ENCODE results near the gene TRPV6. TPM values are rescaled to one million over a fixed set of nuclear protein-coding genes. Genes with fewer than 3 reads are reported as not detected.

TRPV6 gene
- total RNA-seq, 1 donor from 2014 or later: not detected

- intact Hi-C loops (cut with micrococcal nuclease): no loop called here
- H3K27me3 Mint-ChIP-seq (ENCODE audit: insufficient read depth): peaks cover 7% of the 10 kb centered on the region
- no peaks in the 10 kb centered on the region for H3K9me3 Mint-ChIP-seq
- no peak overlapping the region for H3K27ac Mint-ChIP-seq
- no peak overlapping the region for H3K4me3 Mint-ChIP-seq
- no peaks in the 10 kb centered on the region for H3K4me1 Mint-ChIP-seq (ENCODE audit: low read depth)
- no peak for DNase-seq (ENCODE audit: low spot score)
- H3K36me3 Mint-ChIP-seq (ENCODE audit: low read depth): no peaks in the 10 kb centered on the region
These were observed 16.1 kb upstream of the TRPV6 start for GRCh38 chr7:142901426-142902259.

DNA sequence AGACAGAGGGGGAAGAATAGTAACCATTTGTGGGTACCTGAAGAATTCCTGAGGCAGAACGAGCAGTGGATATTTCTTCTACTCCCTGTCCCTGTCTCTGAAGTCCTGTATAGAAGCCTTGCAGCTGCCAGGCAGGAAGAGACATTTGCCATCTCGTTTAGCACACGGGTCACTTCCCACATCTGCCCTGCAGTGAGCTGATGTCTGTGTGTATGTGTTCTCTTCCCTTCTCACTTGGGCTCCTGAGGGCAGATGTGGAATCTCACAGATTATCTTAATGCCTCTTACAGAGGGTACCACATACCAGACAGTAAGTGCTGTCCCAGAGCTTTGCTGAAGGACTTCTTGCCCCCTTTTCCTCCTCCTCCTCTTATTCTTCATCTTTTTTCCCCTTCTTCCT, 14.1 kb upstream of the TRPV6 start:
- Mint-ChIP-seq H3K9me3 (no peaks in the 10 kb centered on the region), H3K4me3 (no peak overlapping the region), H3K27me3 (ENCODE audit: insufficient read depth) (peaks cover 7% of the 10 kb centered on the region), H3K36me3 (ENCODE audit: low read depth) (no peaks in the 10 kb centered on the region), H3K4me1 (ENCODE audit: low read depth) (no peaks in the 10 kb centered on the region), H3K27ac (no peak overlapping the region)
- intact Hi-C loops (cut with micrococcal nuclease): no loop called here
- no peak for DNase-seq (ENCODE audit: low spot score)

- Mint-ChIP-seq H3K4me3 (no peak overlapping the region), H3K4me1 (ENCODE audit: low read depth) (no peaks in the 10 kb centered on the region), H3K9me3 (no peaks in the 10 kb centered on the region), H3K27ac (no peak overlapping the region), H3K27me3 (ENCODE audit: insufficient read depth) (peaks cover 8% of the 10 kb centered on the region), H3K36me3 (ENCODE audit: low read depth) (no peaks in the 10 kb centered on the region)
- intact Hi-C loops (cut with micrococcal nuclease): no loop called here
- DNase-seq (ENCODE audit: low spot score): no peak
These were observed 13.0 kb upstream of the TRPV6 start for GRCh38 chr7:142898377-142899170.

DNA sequence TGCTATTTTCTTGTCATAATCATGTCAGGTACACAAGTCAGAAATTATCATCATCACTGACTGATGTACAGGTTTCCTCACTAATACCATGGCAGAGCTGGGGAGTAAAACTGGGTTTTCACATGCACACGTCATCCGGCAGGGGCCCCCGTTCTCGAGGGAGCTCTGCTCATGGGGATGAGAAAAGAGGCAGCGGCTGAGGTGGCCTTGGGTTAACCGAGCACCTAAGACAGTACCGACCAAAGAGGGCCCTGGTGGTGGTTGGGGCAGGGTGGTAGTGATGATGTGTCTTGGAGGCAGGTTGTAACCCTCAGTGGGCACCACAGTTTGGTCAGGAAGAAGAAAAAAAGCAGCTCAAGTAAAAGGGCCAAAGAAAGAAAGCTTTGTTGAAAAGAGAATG, 12.1 kb upstream of the TRPV6 start:
- intact Hi-C loops (cut with micrococcal nuclease): no loop called here
- no peaks in the 10 kb centered on the region for H3K36me3 Mint-ChIP-seq (ENCODE audit: low read depth)
- H3K4me1 Mint-ChIP-seq (ENCODE audit: low read depth): no peaks in the 10 kb centered on the region
- H3K9me3 Mint-ChIP-seq: no peaks in the 10 kb centered on the region
- no peak for DNase-seq (ENCODE audit: low spot score)
- peaks cover 8% of the 10 kb centered on the region for H3K27me3 Mint-ChIP-seq (ENCODE audit: insufficient read depth)
- H3K27ac Mint-ChIP-seq: no peak overlapping the region
- H3K4me3 Mint-ChIP-seq: no peak overlapping the region

DNA sequence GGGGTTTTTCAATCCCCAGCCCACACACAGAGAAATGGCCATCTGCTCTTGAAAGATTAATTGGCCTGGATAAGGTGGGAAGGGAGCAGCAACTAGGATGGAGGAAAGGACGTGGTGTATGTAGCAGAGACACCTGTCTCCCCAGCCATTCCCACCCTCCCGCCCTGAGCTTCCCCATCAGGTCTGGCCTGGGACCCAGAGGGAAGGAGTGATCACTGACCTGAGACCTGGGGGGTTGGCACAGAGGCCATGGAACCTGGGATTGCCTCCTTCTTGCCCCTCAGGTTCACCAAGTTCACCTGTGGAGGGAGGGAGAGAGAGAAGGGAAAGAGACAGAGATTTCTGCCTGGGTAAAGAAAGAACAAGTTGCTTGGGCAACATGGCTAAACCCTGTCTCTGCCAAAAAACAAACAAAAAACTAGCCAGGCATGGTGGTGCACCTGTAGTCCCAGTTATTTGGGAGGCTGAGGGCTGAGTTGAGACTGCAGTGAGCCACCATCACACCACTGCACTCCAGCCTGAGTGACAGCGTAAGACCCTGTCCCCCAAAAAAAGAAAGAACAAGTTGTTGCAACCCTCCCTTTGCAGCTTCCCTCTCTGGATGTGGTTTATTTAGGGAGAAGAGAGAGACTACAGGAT, 11.3 kb upstream of the TRPV6 start:
- no peak overlapping the region for H3K27ac Mint-ChIP-seq
- no peaks in the 10 kb centered on the region for H3K4me1 Mint-ChIP-seq (ENCODE audit: low read depth)
- peaks cover 8% of the 10 kb centered on the region for H3K27me3 Mint-ChIP-seq (ENCODE audit: insufficient read depth)
- intact Hi-C loops (cut with micrococcal nuclease): no loop called here
- no peak for DNase-seq (ENCODE audit: low spot score)
- H3K4me3 Mint-ChIP-seq: no peak overlapping the region
- H3K9me3 Mint-ChIP-seq: no peaks in the 10 kb centered on the region
- no peaks in the 10 kb centered on the region for H3K36me3 Mint-ChIP-seq (ENCODE audit: low read depth)

- Mint-ChIP-seq H3K27me3 (ENCODE audit: insufficient read depth) (peaks cover 8% of the 10 kb centered on the region), H3K9me3 (no peaks in the 10 kb centered on the region), H3K36me3 (ENCODE audit: low read depth) (no peaks in the 10 kb centered on the region), H3K27ac (no peak overlapping the region), H3K4me1 (ENCODE audit: low read depth) (no peaks in the 10 kb centered on the region), H3K4me3 (no peak overlapping the region)
- intact Hi-C loops (cut with micrococcal nuclease): no loop called here
- no peak for DNase-seq (ENCODE audit: low spot score)
These were observed 10.6 kb upstream of the TRPV6 start for GRCh38 chr7:142896151-142896550.

DNA sequence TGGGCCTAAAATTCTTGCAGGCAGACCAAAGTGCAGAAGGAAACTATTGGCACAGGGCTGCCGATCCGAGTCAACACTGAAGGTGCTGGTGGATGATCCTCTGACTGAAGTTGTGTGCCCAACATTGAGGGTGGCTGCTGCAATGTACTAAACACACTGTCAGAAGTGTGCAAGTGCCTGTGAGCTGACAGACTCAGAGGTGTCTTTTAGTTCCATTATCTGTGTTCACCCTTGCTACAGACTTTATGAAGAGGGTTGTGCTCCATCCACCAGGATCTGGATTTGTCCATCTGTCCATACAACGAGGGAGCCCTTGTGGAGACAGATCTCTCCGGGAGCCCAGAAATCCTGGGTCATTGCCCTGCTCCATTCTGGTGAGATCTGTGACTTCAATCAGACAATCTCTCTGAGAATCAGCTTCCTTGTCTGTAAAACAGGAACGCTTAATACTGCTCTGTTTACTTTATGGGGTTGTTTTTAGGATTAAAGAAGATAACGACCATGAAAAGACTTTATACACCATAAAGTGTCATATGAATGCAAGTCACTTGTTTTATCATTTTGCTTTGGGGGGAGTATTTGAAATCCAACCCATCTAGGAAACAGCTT, 9.5 kb upstream of the TRPV6 start:
- H3K4me1 Mint-ChIP-seq (ENCODE audit: low read depth): no peaks in the 10 kb centered on the region
- intact Hi-C loops (cut with micrococcal nuclease): no loop called here
- H3K27me3 Mint-ChIP-seq (ENCODE audit: insufficient read depth): peaks cover 6% of the 10 kb centered on the region
- no peaks in the 10 kb centered on the region for H3K36me3 Mint-ChIP-seq (ENCODE audit: low read depth)
- DNase-seq (ENCODE audit: low spot score): no peak
- no peaks in the 10 kb centered on the region for H3K9me3 Mint-ChIP-seq
- H3K4me3 Mint-ChIP-seq: no peak overlapping the region
- H3K27ac Mint-ChIP-seq: no peak overlapping the region

GRCh38 chr7:142894112-142894984, 8.8 kb upstream of the TRPV6 start:
- no peaks in the 10 kb centered on the region for H3K9me3 Mint-ChIP-seq
- no peak overlapping the region for H3K27ac Mint-ChIP-seq
- peaks cover 4% of the 10 kb centered on the region for H3K27me3 Mint-ChIP-seq (ENCODE audit: insufficient read depth)
- DNase-seq (ENCODE audit: low spot score): no peak
- intact Hi-C loops (cut with micrococcal nuclease): no loop called here
- H3K36me3 Mint-ChIP-seq (ENCODE audit: low read depth): no peaks in the 10 kb centered on the region
- no peaks in the 10 kb centered on the region for H3K4me1 Mint-ChIP-seq (ENCODE audit: low read depth)
- no peak overlapping the region for H3K4me3 Mint-ChIP-seq

DNA sequence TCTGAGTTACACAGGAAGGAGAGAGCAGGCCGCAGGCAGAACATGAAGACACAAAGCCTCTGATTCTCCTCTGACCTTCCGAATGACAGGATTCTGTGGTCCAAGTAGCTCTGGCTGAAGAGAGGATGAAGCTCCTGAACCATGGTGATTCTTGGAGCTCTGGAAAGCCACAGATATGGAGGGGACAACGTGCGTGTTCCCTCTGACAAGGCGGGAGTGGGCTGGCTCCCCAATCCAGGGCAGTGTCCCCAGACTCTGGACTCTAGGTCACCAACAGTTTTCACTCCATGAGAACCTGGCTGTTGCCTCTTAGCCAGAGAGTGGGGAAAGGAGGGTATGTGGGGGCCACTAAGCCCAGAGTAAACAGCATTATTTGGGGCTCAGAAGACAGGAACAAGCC, 7.4 kb upstream of the TRPV6 start:
- intact Hi-C loops (cut with micrococcal nuclease): no loop called here
- H3K27ac Mint-ChIP-seq: no peak overlapping the region
- peaks cover 4% of the 10 kb centered on the region for H3K27me3 Mint-ChIP-seq (ENCODE audit: insufficient read depth)
- no peaks in the 10 kb centered on the region for H3K4me1 Mint-ChIP-seq (ENCODE audit: low read depth)
- no peak for DNase-seq (ENCODE audit: low spot score)
- H3K36me3 Mint-ChIP-seq (ENCODE audit: low read depth): no peaks in the 10 kb centered on the region
- H3K4me3 Mint-ChIP-seq: no peak overlapping the region
- H3K9me3 Mint-ChIP-seq: no peaks in the 10 kb centered on the region

DNA sequence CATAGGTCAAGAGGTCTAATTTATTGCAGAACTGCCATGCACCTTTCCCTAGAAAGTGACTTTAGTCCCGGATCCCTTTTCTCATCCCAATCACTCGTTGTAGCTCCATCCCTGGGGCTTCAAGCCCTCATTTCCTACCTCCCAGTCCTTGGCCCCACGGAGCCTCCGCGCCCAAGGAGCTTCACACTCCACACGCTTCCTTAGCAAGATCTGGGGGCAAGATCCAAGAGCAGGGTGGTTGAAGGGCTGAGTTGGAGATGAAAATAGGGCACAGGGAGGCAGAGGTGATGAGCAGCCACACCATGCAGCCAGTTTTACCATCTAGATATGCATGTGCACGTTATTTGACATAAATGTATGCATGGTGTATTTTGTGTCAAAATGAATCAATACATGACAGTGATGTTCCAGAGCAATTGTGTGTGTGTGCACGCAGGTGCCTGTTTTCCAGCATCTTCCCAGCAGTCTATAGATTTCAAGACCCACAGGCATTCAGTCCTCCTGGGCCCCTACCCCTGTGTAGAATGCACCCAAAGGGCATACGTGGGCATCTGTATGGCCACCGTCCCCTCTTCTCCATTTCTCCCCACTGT, 6.0 kb upstream of the TRPV6 start:
- Mint-ChIP-seq H3K27ac (no peak overlapping the region), H3K9me3 (no peaks in the 10 kb centered on the region), H3K4me3 (no peak overlapping the region), H3K36me3 (ENCODE audit: low read depth) (no peaks in the 10 kb centered on the region), H3K27me3 (ENCODE audit: insufficient read depth) (peaks cover 4% of the 10 kb centered on the region), H3K4me1 (ENCODE audit: low read depth) (no peaks in the 10 kb centered on the region)
- no peak for DNase-seq (ENCODE audit: low spot score)
- intact Hi-C loops (cut with micrococcal nuclease): no loop called here

DNA sequence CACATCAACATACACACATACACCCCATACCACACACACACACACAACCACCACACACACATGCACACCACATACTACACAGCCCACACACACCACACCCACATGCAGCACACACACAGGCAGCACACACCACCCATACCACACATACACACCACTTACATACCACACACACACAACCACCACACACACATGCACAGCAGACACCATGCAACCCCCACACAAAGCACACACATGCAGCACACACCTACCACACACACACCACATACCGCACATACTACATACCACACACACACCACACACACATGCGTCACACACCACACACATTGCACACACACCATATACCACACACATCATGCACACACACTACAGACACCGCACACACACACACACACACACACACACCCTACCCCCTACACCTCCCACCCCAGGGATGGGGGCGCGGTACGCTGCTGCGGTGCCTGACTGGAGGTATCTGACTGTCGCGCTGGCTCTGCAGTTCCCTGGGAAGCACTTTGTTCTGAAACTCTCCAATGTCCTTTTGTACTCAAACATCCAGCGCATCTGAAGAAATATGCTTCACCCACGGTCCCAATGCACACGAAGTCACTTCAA, 5.4 kb upstream of the TRPV6 start:
- Mint-ChIP-seq H3K27ac (no peak overlapping the region), H3K9me3 (no peaks in the 10 kb centered on the region), H3K4me1 (ENCODE audit: low read depth) (no peaks in the 10 kb centered on the region), H3K4me3 (no peak overlapping the region), H3K27me3 (ENCODE audit: insufficient read depth) (peaks cover 4% of the 10 kb centered on the region), H3K36me3 (ENCODE audit: low read depth) (no peaks in the 10 kb centered on the region)
- intact Hi-C loops (cut with micrococcal nuclease): no loop called here
- DNase-seq (ENCODE audit: low spot score): no peak
